Calu3 (cell line): Measurements from ENCODE around the gene PPP2R3A. TPM values are rescaled to one million over a fixed set of nuclear protein-coding genes. Genes with fewer than 3 reads are reported as not detected.

Experiments used
- BruUV-seq: library from RNA; stranded (reverse); fragments of 400-500 nt; replicated peaks from 2 replicates; lab custom pipeline; 2021; lab: Mats Ljungman, UMichigan
- CTCF ChIA-PET: fragments of 300-600 bp; sonication (Branson Sonifier 250); formaldehyde crosslinking; loops from one replicate; lab custom pipeline; 2022; ENCODE audit warnings: antibody characterized with exemption; lab: Charles Lee
- DNase-seq: peaks from one replicate; pipeline ENCODE4 v3.0.0; 2022
- H3K27ac Mint-ChIP-seq: one replicate; pipeline ENCODE4 v1.8.0; 2022; ENCODE audit warnings: mixed read lengths; ENCODE audit not compliant: unreplicated experiment
- H3K27me3 Mint-ChIP-seq: one replicate; pipeline ENCODE4 v1.8.0; 2022; ENCODE audit warnings: mixed read lengths; ENCODE audit not compliant: unreplicated experiment
- H3K36me3 Mint-ChIP-seq: one replicate; pipeline ENCODE4 v1.8.0; 2022; ENCODE audit warnings: mild to moderate bottlenecking, moderate library complexity, mixed read lengths; ENCODE audit not compliant: insufficient read depth, unreplicated experiment
- H3K4me1 Mint-ChIP-seq: one replicate; pipeline ENCODE4 v1.8.0; 2022; ENCODE audit warnings: mild to moderate bottlenecking, low read depth, mixed read lengths; ENCODE audit not compliant: unreplicated experiment
- H3K4me3 Mint-ChIP-seq: one replicate; pipeline ENCODE4 v1.8.0; 2022; ENCODE audit warnings: mild to moderate bottlenecking, low read depth, moderate library complexity, mixed read lengths; ENCODE audit not compliant: unreplicated experiment
- H3K9me3 Mint-ChIP-seq: one replicate; pipeline ENCODE4 v1.8.0; 2022; ENCODE audit warnings: low read depth, mixed read lengths; ENCODE audit not compliant: unreplicated experiment
- intact Hi-C: fragments of 100-400 bp; cut with micrococcal nuclease; formaldehyde crosslinking; loops from one replicate; pipeline ENCODE4 v1.10.0; 2022; ENCODE audit not compliant: unreplicated experiment
- total RNA-seq: library from RNA; stranded (reverse); gene quantifications from 2 replicates; pipeline ENCODE4 v1.2.3, GENCODE V29; 2022
- TF ChIP-seq, protein P1 (sequence below): fragments of 200-600 bp; IDR thresholded peaks from one replicate; pipeline ENCODE4 v1.8.0; 2022; ENCODE audit warnings: antibody characterized with exemption; ENCODE audit not compliant: unreplicated experiment

PPP2R3A gene
- total RNA-seq, 1 experiment from 2014 or later = 64.8 TPM

DNA sequence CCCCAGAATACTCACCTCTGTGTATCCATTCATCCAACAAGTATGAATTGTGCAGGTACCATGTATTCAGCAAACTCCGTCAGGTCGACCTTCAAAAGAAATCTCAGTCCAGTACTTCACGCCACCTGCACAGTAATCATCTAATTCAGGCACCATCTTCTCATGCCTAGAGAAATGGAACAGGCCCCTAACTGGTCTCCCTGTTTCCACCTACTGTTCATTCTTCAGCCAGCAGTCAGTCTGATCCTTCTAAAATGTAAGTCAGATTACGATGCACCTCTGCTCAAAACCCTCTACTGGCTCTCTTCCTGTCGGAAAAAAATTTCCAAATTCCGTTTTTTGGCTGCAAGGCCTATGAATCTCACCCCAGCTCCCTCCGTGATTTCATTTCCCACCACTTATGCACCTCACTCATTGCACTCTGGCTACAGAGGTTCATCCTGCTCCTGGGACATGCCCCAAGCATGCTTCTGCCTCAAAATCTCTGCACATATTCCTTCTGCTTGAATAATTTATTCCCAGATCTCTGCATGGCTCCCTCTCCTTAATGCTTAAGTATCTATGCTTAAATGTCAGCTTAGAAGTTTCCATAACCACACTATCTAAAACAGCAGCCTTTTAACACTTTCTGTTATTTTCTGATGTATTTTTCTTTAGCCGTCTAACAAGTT is 47.5 kb upstream of the PPP2R3A start:
- TF ChIP-seq, protein P1, sequence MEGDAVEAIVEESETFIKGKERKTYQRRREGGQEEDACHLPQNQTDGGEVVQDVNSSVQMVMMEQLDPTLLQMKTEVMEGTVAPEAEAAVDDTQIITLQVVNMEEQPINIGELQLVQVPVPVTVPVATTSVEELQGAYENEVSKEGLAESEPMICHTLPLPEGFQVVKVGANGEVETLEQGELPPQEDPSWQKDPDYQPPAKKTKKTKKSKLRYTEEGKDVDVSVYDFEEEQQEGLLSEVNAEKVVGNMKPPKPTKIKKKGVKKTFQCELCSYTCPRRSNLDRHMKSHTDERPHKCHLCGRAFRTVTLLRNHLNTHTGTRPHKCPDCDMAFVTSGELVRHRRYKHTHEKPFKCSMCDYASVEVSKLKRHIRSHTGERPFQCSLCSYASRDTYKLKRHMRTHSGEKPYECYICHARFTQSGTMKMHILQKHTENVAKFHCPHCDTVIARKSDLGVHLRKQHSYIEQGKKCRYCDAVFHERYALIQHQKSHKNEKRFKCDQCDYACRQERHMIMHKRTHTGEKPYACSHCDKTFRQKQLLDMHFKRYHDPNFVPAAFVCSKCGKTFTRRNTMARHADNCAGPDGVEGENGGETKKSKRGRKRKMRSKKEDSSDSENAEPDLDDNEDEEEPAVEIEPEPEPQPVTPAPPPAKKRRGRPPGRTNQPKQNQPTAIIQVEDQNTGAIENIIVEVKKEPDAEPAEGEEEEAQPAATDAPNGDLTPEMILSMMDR = no peak
- H3K27ac Mint-ChIP-seq = no peak overlapping the region
- intact Hi-C loops = loop anchor here (1.0 kb wide), 2 partner anchors 74 to 124 kb away; no protein-coding TSS in a partner anchor
- peaks cover 7% of the 10 kb centered on the region for H3K36me3 Mint-ChIP-seq
- no peak for DNase-seq
- CTCF ChIA-PET = interaction anchor here (6.3 kb wide), 1 partner anchor 124 kb away, joined by 59 read pairs; no protein-coding TSS in a partner anchor
- H3K4me1 Mint-ChIP-seq = peaks cover 31% of the 10 kb centered on the region
- H3K4me3 Mint-ChIP-seq = no peak overlapping the region
- no peaks in the 10 kb centered on the region for H3K9me3 Mint-ChIP-seq
- no peaks in the 10 kb centered on the region for H3K27me3 Mint-ChIP-seq
- BruUV-seq = no TSS peak

DNA sequence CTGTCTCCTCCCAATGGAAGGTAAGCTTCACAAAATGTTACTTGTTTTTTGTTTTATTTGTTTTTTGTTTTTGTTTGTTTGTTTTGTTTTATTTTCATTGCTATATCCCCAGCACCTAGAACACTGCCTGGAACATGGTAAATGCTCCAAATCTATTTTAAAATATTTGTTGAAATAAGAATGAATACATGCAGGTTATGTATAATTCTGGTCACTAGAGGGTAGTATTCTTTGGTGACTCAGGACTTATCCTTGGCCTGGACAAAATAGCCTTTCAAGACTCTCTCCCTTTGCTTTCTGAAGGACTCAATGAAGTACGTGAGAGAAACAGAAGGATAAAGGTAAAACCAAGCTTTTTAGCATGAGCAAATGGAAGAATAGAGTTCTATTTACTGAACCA is 46.9 kb upstream of the PPP2R3A start:
- peaks cover 13% of the 10 kb centered on the region for H3K36me3 Mint-ChIP-seq
- H3K4me3 Mint-ChIP-seq = no peak overlapping the region
- no peaks in the 10 kb centered on the region for H3K27me3 Mint-ChIP-seq
- H3K27ac Mint-ChIP-seq = peak overlapping the region; percentile 40
- CTCF ChIA-PET = interaction anchor here (6.3 kb wide), 1 partner anchor 124 kb away, joined by 59 read pairs; no protein-coding TSS in a partner anchor
- DNase-seq = no peak
- H3K4me1 Mint-ChIP-seq = peaks cover 36% of the 10 kb centered on the region
- TF ChIP-seq, protein P1 = peak; percentile 83
- intact Hi-C loops = loop anchor here (1.0 kb wide), 2 partner anchors 74 to 124 kb away; no protein-coding TSS in a partner anchor
- BruUV-seq = no TSS peak
- no peaks in the 10 kb centered on the region for H3K9me3 Mint-ChIP-seq

DNA sequence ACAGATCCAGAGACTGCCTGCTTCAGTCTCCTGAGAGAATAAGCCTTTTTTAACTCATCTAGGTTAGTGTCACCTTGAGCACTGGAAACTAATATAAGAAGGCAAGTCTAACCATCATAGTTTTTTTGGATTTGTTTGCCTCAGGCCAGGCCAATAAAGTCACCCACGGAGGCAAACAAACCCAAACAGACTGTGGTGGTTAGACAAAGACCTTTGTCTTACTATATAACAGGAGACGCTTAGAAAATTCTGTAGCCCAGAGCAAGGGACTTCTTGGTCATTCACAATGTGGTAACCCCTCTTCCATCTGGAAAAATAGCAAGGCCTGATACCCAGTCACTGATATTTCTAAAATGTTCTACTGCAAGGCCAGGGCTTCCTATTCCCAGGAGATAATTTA is 45.3 kb upstream of the PPP2R3A start:
- CTCF ChIA-PET = interaction anchor here (0.7 to 6.3 kb wide), 2 partner anchors 90 to 122 kb away, joined by 3 to 59 read pairs; no protein-coding TSS in a partner anchor
- no peak overlapping the region for H3K27ac Mint-ChIP-seq
- H3K36me3 Mint-ChIP-seq = peaks cover 13% of the 10 kb centered on the region
- DNase-seq = no peak
- H3K27me3 Mint-ChIP-seq = no peaks in the 10 kb centered on the region
- peaks cover 49% of the 10 kb centered on the region for H3K4me1 Mint-ChIP-seq
- no TSS peak for BruUV-seq
- intact Hi-C loops = no loop called here
- no peak overlapping the region for H3K4me3 Mint-ChIP-seq
- peaks cover 7% of the 10 kb centered on the region for H3K9me3 Mint-ChIP-seq
- TF ChIP-seq, protein P1 = no peak

DNA sequence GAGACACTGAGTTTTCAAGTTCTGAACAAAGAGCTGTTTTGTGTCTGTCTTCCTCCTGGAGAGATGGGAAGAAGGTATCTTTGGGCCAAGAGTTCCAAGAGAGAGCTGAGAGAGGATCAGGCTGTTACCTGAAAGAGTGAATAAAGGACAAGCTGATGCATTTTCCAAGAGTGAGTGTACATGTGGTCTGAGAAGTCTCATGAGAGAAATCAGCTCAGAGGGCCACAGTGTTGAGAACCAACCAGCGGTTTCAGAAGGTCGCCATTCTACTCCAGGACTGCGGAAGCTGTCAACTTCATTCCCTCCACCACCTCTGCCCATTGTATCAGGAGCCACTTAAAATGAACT is 42.7 kb upstream of the PPP2R3A start:
- TF ChIP-seq, protein P1 = no peak
- intact Hi-C loops = loop anchor here (1.0 kb wide), 2 partner anchors 43 to 85 kb away; no protein-coding TSS in a partner anchor
- CTCF ChIA-PET = interaction anchor here (0.7 to 6.3 kb wide), 12 partner anchors 9 to 1128 kb away, joined by 3 to 59 read pairs (median 4); partner anchors contain the start of genes PPP2R3A and STAG1
- peaks cover 8% of the 10 kb centered on the region for H3K9me3 Mint-ChIP-seq
- H3K27ac Mint-ChIP-seq = peak overlapping the region; percentile 94
- no peaks in the 10 kb centered on the region for H3K27me3 Mint-ChIP-seq
- H3K4me1 Mint-ChIP-seq = peaks cover 74% of the 10 kb centered on the region
- BruUV-seq = no TSS peak
- peaks cover 13% of the 10 kb centered on the region for H3K36me3 Mint-ChIP-seq
- peak; percentile 66 for DNase-seq
- H3K4me3 Mint-ChIP-seq = peak overlapping the region; percentile 45
